Astrocyte (in vitro differentiated cells and primary cell): ENCODE data around the gene CYB561D1.

Experiments used
- CTCF ChIP-seq: IDR thresholded peaks from 2 replicates; pipeline ENCODE4 v1.5.1; 2011; ENCODE audit warnings: low read depth, mild to moderate bottlenecking, inconsistent platforms, low read length, moderate library complexity; ENCODE audit not compliant: insufficient read depth
- EZH2 ChIP-seq: IDR thresholded peaks from 2 replicates; pipeline ENCODE4 v1.6.1; 2012; ENCODE audit warnings: mild to moderate bottlenecking, low read length, inconsistent platforms; ENCODE audit not compliant: insufficient read depth

GRCh38 chr1:109543283-109543987 lies 49.5 kb downstream of the CYB561D1 start:
- TF ChIP-seq CTCF: no peak
- TF ChIP-seq EZH2: no peak
